NOMO-1 treated with dmso at 0.1 percent for 144 hours (cell line): ENCODE results near the gene CCM2L.

Experiments used
- DNase-seq: peaks from one replicate; lab custom pipeline; 2025; ENCODE audit not compliant: unreplicated experiment; lab: John Stamatoyannopoulos, UW

The CCM2L gene

GRCh38 chr20:31991339-31991705 lies 18.9 kb upstream of the CCM2L start:
- no peak for DNase-seq

GRCh38 chr20:31992086-31992485 lies 18.2 kb upstream of the CCM2L start:
- DNase-seq = no peak

- no peak for DNase-seq
Measured at GRCh38 chr20:31996996-31997395, 13.2 kb upstream of the CCM2L start.

GRCh38 chr20:31998246-31998645 lies 12.0 kb upstream of the CCM2L start:
- DNase-seq = no peak

- DNase-seq = no peak
Measured at GRCh38 chr20:32003325-32003724, 6.9 kb upstream of the CCM2L start.

GRCh38 chr20:32004963-32005362 lies 5.3 kb upstream of the CCM2L start:
- DNase-seq = no peak

- no peak for DNase-seq
Measured at GRCh38 chr20:32006053-32006452, 4.2 kb upstream of the CCM2L start.

GRCh38 chr20:32006841-32007786 lies 3.1 kb upstream of the CCM2L start:
- no peak for DNase-seq

- no peak for DNase-seq
Measured at GRCh38 chr20:32007787-32008616, 2.2 kb upstream of the CCM2L start.

GRCh38 chr20:32009564-32009963 lies 674 bp upstream of the CCM2L start:
- no peak for DNase-seq

GRCh38 chr20:32010666-32011065 lies 428 bp downstream of the CCM2L start:
- DNase-seq = no peak

- no peak for DNase-seq
Measured at GRCh38 chr20:32012159-32012688, 2.0 kb downstream of the CCM2L start.

GRCh38 chr20:32013326-32013725 lies 3.1 kb downstream of the CCM2L start:
- no peak for DNase-seq

GRCh38 chr20:32017711-32018251 lies 7.5 kb downstream of the CCM2L start:
- DNase-seq = no peak

GRCh38 chr20:32018269-32019155 lies 8.3 kb downstream of the CCM2L start:
- DNase-seq = no peak

GRCh38 chr20:32019156-32019510 lies 8.9 kb downstream of the CCM2L start:
- no peak for DNase-seq

GRCh38 chr20:32019563-32020463 lies 9.6 kb downstream of the CCM2L start:
- DNase-seq = no peak

- DNase-seq = no peak
Measured at GRCh38 chr20:32021091-32021490, 10.9 kb downstream of the CCM2L start.

- DNase-seq = peak; percentile 20
Measured at GRCh38 chr20:32024683-32025295, 14.6 kb downstream of the CCM2L start.
